ENCODE results near the gene CDK5RAP1.

Gene CDK5RAP1

DNA sequence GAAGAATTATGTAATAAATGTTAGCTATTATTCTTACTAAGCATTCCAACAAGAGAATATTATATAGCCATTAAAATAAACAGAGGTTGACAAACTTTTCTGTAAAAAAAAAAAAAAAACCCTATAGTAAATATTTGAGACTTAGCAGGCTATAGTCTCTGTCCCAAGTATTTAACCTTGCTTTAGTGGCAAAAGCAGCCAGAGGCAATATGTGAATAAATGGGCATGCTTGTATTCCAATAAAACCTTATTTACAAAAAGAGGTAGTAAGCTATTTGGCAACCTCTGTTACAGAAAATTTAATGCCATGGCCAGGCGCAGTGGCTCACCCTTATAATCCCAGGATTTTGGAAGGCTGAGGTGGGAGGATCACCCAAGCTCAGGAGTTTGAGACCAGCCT is 14.6 kb downstream of the CDK5RAP1 start:
- no peak for DNase-seq (ENCODE audit: low spot score)

DNA sequence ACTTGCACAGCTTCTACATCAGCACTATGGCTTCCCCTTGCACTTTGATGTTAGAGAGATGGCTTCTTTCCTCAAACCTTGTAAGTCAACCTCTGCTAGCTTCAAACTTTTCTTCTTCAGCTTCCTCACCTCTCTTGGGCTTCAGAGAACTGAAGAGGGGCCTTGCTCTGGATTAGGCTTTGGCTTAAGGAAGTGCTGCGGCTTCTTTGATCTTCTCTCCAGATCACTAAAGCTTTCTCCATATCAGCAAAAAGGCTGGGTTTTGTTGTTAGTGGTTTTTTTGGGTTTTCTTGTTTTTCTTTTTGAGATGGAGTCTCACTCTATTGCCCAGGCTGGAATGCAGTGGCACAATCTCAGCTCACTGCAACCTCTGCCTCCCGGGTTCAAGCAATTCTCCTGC is 24.0 kb downstream of the CDK5RAP1 start:
- no peak for DNase-seq (ENCODE audit: low spot score)

DNA sequence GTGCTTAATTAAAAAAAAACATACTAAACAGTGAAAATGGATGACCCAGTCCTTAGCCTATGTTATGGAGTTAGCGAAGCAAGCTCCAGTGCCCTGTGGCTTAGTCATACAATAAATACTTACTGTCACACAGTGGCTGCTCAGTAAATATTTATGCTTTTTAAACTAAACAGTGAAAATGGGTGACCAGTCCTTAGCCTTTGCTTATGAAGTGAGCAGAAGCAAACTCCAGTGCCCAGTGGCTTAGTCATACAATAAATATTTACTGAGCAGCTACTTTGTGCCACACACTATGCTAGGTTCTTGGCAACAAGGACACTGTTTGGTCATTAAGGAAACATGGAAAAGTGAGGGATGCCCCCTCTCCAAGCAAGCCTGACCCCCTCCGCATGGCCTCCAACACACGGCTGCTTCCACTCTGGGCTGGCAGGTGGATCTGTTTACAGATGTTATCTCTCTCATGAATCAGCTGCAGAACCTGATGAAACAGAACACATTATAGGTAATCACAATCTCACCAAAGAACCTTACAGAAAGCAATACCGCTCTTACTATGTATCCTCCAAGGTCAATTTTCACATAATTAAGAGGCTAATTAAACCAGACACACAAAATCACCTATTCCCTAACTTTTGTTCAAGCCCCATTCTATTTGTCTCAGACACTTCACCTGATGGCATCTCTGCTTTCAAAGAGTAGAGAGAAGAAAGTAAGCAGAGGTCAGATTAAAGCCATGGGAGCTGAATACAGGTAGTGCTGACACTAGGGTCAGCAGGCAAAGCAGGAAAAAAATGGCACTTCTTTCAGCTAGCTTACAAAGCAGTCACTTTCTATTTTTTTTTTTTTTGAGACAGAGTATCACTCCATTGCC is 27.3 kb downstream of the CDK5RAP1 start:
- peak; percentile 54 for DNase-seq (ENCODE audit: low spot score)

DNA sequence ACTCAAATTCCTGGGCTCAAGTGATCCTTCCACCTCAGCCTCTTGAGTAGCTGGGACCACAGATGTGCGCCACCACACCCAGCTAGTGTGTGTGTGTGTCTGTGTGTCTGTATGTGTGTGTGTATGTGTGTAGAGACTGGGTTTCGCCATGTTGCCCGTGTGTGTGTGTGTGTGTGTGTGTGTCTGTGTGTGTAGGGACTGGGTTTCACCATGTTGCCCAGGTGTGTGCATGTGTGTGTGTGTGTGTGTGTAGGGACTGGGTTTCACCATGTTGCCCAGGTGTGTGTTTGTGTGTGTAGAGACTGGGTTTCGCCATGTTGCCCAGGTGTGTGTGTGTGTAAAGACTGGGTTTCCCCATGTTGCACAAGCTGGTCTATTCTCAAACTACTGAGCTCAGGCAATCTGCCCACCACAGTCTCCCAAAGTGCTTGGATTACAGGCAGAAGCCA is 28.3 kb downstream of the CDK5RAP1 start:
- no peak for DNase-seq (ENCODE audit: low spot score)

DNA sequence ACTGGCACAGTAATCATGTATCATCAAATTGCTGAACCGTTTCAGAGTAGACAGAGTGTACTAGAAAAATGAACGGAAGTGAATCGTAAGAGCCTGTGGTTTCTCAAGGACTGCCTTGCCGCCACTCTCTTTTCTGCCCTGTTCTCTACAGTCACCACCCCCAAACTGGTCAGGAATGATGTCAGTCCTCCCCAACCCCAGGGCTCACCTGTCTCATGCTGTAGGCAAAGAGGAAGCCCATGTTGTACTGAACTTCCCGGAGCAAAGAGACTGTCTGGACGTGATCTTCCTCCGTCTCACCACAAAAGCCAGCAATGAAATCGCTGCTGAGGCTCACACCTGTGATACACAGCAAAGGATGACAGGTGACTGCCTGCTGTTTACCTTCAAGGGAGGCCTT is 31.0 kb downstream of the CDK5RAP1 start:
- no peak for DNase-seq (ENCODE audit: low spot score)

DNA sequence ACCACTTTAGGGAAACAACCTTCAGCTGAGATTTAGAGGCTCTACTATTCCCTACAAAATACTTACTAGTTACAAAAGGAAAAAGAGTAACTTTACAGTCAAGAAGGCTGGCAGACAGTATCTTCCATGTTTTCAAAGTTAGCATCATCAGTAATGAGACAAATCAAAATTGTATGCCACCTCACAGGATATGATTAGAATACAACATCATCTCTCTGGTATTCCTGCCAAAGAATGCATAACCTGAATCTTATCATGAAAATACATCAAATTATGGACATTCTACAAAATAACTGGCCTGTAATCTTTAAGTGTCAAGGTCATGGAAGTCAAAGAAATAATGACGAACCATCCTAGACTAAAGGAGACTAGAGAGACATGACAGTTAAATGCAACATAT is 38.4 kb downstream of the CDK5RAP1 start:
- DNase-seq (ENCODE audit: low spot score) = no peak

DNA sequence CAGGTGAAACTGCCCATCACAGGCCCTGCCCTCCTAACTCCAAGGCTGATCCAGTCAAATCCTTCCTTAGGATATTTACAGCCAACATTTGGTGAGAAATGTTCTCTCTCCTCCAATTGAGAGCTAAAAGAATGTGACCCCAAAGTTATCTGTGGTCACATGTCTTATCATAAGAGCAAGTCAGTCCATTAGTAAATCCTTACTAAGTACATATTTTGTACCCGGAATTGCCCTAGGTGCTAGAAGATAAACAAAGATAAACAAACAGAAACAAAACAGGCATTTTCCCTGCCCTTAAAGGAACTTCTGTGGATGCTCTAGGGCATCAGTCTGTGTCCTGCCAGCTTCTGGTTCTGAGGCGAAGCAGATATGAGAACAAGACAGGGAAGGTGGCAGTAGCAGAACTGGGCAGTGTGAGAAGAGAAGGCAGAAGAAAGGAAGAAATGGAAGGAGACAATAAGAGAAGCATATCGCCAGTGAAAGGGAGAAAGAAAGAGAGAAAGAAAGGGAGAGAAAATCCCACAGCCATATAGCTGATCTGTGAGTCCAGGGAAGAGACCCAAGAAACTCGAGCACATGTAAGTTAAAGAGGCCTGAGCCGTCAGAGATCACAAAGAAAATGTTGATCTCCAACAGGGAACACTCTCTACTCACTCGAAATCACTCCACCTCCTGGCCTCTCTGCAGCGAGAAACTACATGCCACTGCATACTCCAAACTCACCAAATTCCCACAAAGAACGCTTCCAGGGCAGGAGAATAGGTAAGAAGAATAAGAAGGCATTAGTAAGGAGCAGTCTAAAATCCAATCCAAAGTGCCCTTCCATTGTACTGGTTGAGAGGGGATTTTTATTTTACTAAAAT is 41.7 kb downstream of the CDK5RAP1 start:
- no peak for DNase-seq (ENCODE audit: low spot score)

DNA sequence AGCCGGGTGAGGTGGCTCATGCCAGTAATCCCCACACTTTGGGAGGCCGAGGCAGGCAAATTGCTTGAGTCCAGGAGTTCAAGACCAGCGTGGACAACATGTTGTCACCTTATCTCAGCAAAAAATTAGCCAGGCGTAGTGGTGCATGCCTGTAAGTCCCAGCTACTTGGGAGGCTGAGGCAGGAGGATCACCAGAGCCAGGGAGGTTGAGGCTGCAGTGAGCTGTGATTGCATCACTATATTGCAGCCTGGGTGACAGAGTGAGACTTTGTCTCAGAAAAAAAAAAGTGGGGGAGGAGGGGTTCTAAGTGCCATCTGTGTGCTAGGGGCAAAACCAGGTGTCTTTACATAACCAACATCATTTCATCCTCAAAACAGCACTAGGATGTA is 48.3 kb downstream of the CDK5RAP1 start:
- DNase-seq (ENCODE audit: low spot score) = no peak

DNA sequence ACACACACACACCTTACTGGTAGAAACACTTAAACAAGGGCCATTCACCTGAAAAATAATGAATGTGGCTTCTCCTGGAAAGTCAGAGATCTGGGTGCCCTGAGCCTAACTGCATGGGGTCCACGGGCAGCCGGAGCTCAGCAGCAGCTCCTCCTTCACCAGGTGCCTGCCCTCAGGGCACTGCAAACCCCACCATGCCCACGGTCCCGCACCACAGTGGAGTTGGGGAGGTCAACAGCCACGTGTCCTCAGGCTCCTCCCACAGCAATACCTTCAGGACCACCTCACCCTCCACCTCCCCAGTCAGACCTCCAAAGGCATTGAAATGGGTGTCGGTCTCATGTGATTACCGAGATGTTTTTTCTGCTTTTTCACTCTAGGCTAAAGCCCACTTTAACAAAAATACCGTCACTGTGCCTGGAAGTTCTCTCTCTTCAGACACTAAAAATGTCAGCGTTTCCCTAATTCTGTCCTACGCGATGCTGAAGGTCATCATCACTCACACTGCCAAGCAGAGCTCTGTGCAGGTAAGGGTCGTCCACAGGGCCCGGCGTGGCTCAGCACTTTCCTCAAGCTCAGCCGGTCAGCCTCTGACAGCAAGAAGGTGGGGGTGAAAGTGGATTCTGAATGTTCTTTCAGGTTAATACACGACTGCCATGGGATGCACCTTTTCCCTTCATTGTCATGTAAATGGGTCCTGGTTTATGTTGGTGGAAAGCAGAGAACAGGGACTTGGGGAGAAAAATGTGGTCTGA is 48.9 kb downstream of the CDK5RAP1 start:
- DNase-seq (ENCODE audit: low spot score) = no peak

DNA sequence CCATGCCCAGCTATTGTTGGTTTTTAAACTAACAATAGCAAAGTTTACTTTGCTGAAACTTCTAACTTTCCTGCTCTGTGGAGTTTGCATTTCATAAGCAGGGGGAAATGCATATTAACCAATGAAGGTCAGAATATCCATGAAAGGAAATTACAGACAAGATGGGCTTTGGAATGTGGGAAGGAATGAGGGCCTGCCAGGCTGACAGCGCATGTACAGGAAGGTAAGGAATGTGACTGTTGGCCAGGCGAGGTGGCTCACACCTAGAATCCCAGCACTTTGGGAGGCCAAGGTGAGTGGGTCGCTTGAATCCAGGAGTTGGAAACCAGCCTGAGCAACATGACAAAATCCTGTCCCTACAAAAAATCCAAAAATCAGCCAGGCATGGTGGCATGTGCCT is 49.6 kb downstream of the CDK5RAP1 start:
- no peak for DNase-seq (ENCODE audit: low spot score)

DNA sequence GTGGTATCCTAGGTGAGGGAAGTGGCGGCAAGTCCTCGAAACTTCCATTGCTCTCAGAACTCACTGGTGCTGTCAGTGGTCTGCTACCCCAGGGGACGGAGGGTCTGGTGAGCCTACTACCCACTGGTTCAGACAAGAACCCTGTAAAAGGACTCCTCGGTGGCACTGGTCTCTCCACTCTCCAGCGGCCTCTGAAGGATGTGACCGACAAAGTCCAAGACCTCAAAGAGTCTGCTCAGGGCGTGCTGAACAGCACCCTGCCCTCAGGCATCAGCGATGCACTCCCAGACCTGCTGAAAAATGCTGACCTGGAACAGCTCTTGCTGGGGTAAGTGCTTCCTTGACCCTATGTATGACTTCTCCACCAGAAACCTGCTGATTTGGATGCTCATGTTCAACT is 51.8 kb downstream of the CDK5RAP1 start:
- DNase-seq (ENCODE audit: low spot score) = no peak

DNA sequence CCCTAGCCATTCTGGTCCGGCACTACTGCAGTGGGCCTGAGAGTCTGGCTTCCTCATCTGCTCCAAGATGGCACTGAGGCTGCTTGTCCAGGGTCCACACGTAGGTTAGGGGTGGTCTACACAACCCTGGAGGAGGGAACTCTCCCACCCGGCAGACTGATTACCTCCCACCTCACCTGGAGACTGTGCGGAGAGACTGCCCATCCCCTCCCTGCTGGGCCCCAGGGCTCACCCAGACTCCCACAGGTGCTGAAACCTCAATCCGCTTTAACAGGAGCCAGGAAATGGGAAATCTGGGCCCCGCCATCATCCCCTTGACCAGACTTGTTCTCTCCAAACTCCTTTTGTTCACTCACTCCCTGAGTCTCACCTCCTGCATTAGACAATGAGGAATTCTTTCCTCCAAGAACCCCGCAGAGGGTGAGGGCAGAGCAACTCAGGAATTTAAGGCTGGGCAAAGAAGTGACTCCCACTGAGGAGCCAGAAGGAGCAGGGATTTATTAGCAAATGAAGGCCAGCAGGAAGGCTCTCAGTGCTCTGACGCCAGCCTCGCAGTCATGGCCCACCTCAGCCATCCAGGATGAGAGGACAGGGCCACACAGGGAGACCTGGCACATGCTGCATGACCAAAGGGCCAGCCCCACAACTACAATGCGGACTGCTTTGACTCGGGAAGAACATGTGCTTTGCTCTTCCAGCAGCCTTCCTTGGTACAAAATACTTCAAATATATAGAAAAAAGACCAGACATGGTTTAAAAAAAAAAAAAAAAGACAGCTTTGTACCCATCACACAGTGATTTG is 53.0 kb downstream of the CDK5RAP1 start:
- DNase-seq (ENCODE audit: low spot score) = no peak

DNA sequence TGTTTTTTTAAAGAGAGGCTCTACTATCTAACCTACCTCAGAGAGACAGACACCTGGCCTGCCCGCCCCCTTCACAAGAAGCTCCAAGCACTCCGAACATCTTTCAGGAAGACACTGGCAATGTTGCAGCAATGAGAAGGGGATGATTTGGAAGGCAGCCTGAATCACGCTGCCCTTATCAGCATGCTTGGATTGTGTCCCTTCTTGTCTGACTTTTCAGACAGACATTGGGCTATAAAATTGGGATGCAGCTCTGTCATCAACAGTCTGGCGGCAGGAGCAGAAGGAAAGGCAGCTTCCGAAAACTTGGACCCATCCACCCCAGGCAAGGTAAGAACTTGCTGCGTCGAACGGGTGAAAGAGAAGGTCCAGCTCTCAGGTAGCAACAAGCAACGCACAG is 56.0 kb downstream of the CDK5RAP1 start:
- DNase-seq (ENCODE audit: low spot score) = no peak

DNA sequence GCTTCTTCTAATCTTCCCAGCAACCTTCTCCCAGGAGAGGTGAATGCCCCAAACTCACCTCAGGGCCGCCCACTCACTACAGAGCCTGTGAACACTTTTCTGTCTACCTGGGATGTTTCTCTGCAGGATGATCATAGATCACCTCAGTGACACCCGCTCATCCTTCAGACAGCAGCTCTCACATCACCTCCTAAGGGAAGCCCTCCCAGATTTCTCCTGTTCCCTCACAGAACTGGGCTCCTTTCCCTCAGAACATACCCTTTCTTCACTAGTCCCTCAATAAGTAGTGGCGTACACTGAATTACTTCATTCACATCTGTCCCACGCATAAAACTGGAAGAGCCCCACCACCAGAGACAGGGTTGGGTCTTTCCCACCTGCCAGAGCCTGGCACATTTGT is 57.8 kb downstream of the CDK5RAP1 start:
- no peak for DNase-seq (ENCODE audit: low spot score)

DNA sequence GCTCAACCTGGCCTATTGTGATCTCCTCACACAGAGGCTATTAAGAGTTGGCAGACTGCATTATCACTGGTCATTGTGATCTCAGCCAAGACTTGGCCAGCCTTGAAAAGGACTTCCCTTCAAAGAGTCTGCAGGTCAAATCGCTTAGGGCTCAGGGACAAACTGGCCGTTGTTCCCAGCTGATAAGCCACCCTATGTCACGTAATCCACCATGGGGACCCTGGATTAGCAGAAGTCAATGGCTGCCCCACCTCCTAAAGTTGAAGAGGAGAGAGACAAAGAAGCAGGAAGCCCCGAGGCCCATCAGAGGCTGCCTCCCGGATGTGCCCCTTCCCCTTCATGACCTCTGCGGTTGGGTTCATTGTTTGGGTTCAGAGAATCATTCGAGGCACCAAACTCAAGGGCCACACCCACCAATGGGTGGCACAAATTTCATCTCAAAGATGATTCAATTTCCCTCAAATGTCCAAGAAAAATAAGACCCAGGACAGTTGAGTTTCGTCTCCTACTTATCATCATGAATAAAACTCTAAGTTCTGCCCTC is 61.7 kb downstream of the CDK5RAP1 start:
- DNase-seq (ENCODE audit: low spot score) = no peak

DNA sequence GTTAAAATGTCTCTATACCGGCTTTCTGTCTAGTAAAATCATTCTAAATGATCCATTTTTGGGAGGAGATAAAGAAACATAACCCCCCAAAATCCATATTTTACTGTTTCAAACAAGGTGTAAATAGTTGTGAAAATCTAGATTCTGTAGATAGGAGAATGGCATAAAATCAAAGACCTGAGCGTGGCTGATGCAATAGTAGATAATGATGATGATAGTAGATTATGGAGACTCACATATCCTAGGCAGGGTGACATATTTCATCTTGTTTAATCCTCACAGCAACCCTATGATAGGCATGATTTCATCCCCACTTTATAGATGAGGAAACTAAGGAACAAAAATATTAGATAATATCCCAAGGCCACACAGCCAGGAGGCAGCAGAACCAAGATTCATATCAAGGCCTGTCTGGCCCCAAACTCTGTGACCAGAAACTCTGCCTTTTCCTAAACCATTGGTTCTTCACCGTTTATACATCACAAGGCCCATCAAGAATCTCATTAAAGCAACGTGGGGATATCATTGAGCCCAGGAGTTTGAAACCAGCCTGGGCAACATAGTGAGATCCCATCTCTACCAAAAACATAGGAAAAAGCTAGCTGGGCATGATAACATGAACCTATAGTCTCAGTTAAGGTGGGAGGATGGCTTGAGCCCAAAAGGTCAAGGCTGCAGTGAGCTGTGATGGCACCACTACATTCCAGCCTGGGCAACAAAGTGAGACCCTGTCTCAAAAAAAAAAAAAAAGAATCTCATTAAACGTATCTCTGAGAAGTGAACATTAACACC is 62.7 kb downstream of the CDK5RAP1 start:
- DNase-seq (ENCODE audit: low spot score) = no peak

DNA sequence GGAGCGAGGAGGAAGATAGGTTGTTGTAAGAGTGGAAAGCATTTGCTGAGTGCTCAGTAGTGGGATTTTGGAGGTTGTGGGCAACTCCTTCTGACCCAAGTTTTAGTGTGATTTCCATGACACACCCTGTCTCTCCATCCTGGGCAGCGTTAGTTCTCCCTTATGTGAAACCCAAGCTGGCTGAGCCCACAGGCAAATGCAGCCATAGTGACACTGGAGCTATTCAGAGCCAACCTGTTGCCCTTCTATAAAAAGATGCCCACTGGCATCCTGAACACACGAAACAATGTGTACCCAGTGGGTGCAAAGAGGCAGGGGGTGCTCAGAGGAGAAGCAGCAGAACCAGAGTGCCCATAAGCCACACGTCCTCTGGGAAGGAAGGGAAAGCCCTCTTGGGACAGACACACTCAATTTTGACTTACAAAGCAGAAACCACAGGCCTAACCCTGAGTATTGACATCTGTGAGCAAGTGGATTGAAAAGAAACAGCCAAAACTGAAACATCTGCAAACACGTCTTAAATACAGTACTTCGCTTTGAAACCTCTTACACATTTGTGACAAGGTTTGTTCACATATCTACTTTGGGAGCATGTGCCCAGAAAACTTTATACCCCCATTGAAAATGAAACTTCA is 63.7 kb downstream of the CDK5RAP1 start:
- no peak for DNase-seq (ENCODE audit: low spot score)

DNA sequence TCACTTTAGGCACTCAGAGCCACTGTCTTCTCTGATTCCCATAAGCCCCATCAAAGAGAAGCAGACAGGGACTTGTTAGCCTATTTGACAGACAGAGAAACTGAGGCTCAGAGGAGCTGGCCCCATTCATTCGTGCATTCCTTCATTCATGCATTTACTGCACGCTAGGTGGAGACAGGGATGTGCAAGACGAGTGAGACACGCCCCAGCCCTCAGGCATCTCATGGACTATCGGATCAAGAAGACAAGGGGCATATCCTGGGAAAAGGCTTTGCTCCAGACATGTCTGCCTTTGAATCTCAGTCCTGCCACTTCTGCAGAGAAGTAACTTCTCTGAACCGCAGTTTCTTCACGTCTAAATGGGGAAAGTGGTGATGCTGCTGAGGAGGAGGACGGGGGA is 64.2 kb downstream of the CDK5RAP1 start:
- DNase-seq (ENCODE audit: low spot score) = no peak

DNA sequence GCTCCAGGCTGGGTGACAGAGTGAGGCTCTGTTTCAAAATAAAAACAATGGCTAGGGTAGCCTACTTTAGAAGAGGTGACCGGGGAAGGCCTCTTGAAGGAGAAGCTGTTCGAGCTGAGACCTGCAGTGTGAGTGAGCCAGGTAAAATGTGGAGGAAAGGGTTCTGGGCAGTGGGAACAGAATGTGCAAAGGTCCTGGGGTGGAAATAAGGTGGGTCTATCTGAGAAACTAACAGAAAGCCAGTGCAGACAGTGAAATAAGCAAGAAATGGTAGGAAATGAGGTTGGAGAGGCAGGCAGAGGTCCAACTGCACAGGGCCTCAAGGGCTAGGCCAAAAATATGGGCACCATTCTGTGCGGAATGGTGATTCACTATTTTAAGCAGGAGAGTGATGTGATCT is 64.9 kb downstream of the CDK5RAP1 start:
- DNase-seq (ENCODE audit: low spot score) = no peak

DNA sequence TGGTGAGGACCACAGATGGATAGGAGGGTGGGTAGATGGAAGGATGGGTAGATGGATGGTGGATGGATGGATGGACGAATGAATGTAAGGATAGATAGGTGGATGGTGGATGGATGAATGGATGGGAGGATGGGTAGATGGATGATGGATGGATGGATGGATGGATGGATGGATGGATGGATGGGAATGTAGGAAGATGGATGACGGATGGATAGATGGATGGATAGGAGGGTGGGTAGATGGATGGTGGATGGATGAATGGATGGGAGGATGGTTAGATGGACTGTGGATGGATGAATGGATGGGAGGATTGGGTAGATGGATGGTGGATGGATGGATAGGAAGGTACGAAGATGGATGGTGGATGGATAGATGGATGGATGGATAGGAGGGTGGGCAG is 67.2 kb downstream of the CDK5RAP1 start:
- DNase-seq (ENCODE audit: low spot score) = no peak
